H1 (cell line): ENCODE measurements around the gene VIPR2. TPM values are rescaled to one million over a fixed set of nuclear protein-coding genes. Genes with fewer than 3 reads are reported as not detected.

ENCODE experiments used
- CTCF ChIA-PET: fragments of 300-600 bp; sonication (Branson Sonifier 250); formaldehyde crosslinking; loops from one replicate; lab custom pipeline; 2021; ENCODE audit not compliant: partially characterized antibody; lab: Charles Lee
- POLR2A ChIA-PET: fragments of 300-600 bp; sonication (Branson Sonifier 250); formaldehyde crosslinking; loops from one replicate; lab custom pipeline; 2021; ENCODE audit warnings: inconsistent platforms; ENCODE audit not compliant: partially characterized antibody; lab: Charles Lee
- DNase-seq, 2 experiments: peaks; one replicate each; pipeline versions ENCODE4 v3.0.0 to v3.0.0-alpha.2; 2010 to 2022; ENCODE audit warnings: low spot score in 2 of 2, low read depth in 1 of 2, mixed read lengths in 1 of 2
- FAIRE-seq: peaks from 2 replicates; lab custom pipeline; 2011; peaks lifted over from hg19 to GRCh38; lab: Jason Lieb, UNC
- H2AFZ ChIP-seq: 2 replicates; pipeline ENCODE4 v1.8.1; 2012; ENCODE audit warnings: low read length, inconsistent platforms
- H2AK5ac ChIP-seq: 2 replicates; pipeline ENCODE4 v1.6.1; 2013; ENCODE audit warnings: low read depth, low read length
- H2BK120ac ChIP-seq: replicated peaks from 2 replicates; pipeline ENCODE3; 2013; ENCODE audit warnings: low read depth, low read length, inconsistent platforms
- H2BK12ac ChIP-seq: 2 replicates; pipeline ENCODE4 v1.6.1; 2013; ENCODE audit warnings: low read depth, low read length
- H2BK15ac ChIP-seq: 2 replicates; pipeline ENCODE4 v1.6.1; 2013; ENCODE audit warnings: low read length
- H2BK20ac ChIP-seq: 2 replicates; pipeline ENCODE4 v1.6.1; 2013; ENCODE audit warnings: low read length
- H2BK5ac ChIP-seq: 2 replicates; pipeline ENCODE4 v1.6.1; 2013; ENCODE audit warnings: low read depth, low read length
- H3K14ac ChIP-seq: 2 replicates; pipeline ENCODE4 v1.6.1; 2013; ENCODE audit warnings: inconsistent platforms; ENCODE audit not compliant: insufficient read length
- H3K18ac ChIP-seq: 2 replicates; pipeline ENCODE4 v1.6.1; 2013; ENCODE audit warnings: low read length; ENCODE audit errors: extremely low read depth
- H3K23ac ChIP-seq: 2 replicates; pipeline ENCODE4 v1.6.1; 2013; ENCODE audit warnings: inconsistent platforms; ENCODE audit not compliant: insufficient read length
- H3K23me2 ChIP-seq: 2 replicates; pipeline ENCODE4 v1.6.1; 2013; ENCODE audit warnings: low read depth, low read length
- H3K27ac ChIP-seq: 2 replicates; pipeline ENCODE4 v1.6.1; 2011; ENCODE audit warnings: low read depth, low read length, inconsistent platforms
- H3K27me3 ChIP-seq, 4 experiments: replicated peaks in 1 of 4; 1 replicate in 1 of 4; 2 replicates in 3 of 4; pipeline versions ENCODE4 v1.6.1 to v1.8.1; 2011 to 2013; ENCODE audit warnings: low read length in 3 of 4, mild to moderate bottlenecking in 3 of 4, inconsistent platforms in 2 of 4, mixed read lengths in 2 of 4, moderate library complexity in 1 of 4; ENCODE audit not compliant: control insufficient read depth in 3 of 4, insufficient read depth in 3 of 4; ENCODE audit errors: extremely low read depth in 1 of 4
- H3K36me3 ChIP-seq, 4 experiments: 2 replicates each; pipeline versions ENCODE4 v1.6.1 to v1.8.1; 2011 to 2013; ENCODE audit warnings: mild to moderate bottlenecking in 4 of 4, low read length in 3 of 4, moderate library complexity in 2 of 4, control low read depth in 1 of 4, inconsistent platforms in 1 of 4; ENCODE audit not compliant: insufficient read depth in 4 of 4, control insufficient read depth in 2 of 4
- H3K4ac ChIP-seq: replicated peaks from 2 replicates; pipeline ENCODE3; 2013; ENCODE audit warnings: low read length, low read depth, mixed read lengths, inconsistent platforms; ENCODE audit not compliant: insufficient read length
- H3K4me1 ChIP-seq, 4 experiments: replicated peaks in 1 of 4; 1 replicate in 1 of 4; 2 replicates in 3 of 4; pipeline versions ENCODE4 v1.6.1 to v1.8.1; 2011 to 2013; ENCODE audit warnings: low read length in 3 of 4, inconsistent platforms in 2 of 4, mixed read lengths in 1 of 4; ENCODE audit not compliant: insufficient read depth in 4 of 4, control insufficient read depth in 3 of 4
- H3K4me2 ChIP-seq, 2 experiments: 2 replicates each; pipeline versions ENCODE4 v1.6.1 to v1.8.1; 2011 to 2013; ENCODE audit warnings: low read depth in 2 of 2, low read length in 2 of 2, control low read depth in 1 of 2, inconsistent platforms in 1 of 2, mild to moderate bottlenecking in 1 of 2; ENCODE audit not compliant: insufficient read depth in 1 of 2
- H3K4me3 ChIP-seq, 4 experiments: fragments of 200-600, 300-600 bp in 1 of 4; sonication (generic), shearing (Covaris generic), sonication (Bioruptor Twin) in 1 of 4; 2 replicates each; pipeline versions ENCODE4 v1.5.1 to v1.8.1; 2011 to 2016; ENCODE audit warnings: low read length in 4 of 4, low read depth in 3 of 4, control low read depth in 2 of 4, inconsistent platforms in 2 of 4, mild to moderate bottlenecking in 2 of 4, mixed read lengths in 1 of 4, moderate library complexity in 1 of 4; ENCODE audit not compliant: insufficient read depth in 2 of 4; ENCODE audit errors: extremely low read depth in 1 of 4
- H3K56ac ChIP-seq: replicated peaks from 2 replicates; pipeline ENCODE3; 2013; ENCODE audit warnings: low read depth, mild to moderate bottlenecking, mixed read lengths, low read length, inconsistent platforms; ENCODE audit not compliant: insufficient read length
- H3K79me1 ChIP-seq: 2 replicates; pipeline ENCODE4 v1.6.1; 2013; ENCODE audit warnings: low read depth, low read length, control low read depth
- H3K79me2 ChIP-seq, 2 experiments: 2 replicates each; pipeline versions ENCODE4 v1.6.1 to v1.8.1; 2012 to 2013; ENCODE audit warnings: low read length in 2 of 2, mild to moderate bottlenecking in 2 of 2, inconsistent platforms in 1 of 2; ENCODE audit not compliant: insufficient read depth in 2 of 2, control insufficient read depth in 1 of 2
- H3K9ac ChIP-seq, 4 experiments: replicated peaks in 1 of 4; 1 replicate in 1 of 4; 2 replicates in 3 of 4; pipeline versions ENCODE4 v1.6.1 to v1.8.1; 2011 to 2013; ENCODE audit warnings: low read depth in 3 of 4, low read length in 3 of 4, control low read depth in 2 of 4, mild to moderate bottlenecking in 2 of 4, moderate library complexity in 2 of 4, inconsistent platforms in 1 of 4; ENCODE audit errors: extremely low read depth in 1 of 4
- H3K9me3 ChIP-seq, 2 experiments: 2 replicates each; pipeline versions ENCODE4 v1.6.1 to v1.8.1; 2012 to 2013; ENCODE audit warnings: mild to moderate bottlenecking in 2 of 2, moderate library complexity in 2 of 2, control low read depth in 1 of 2, inconsistent platforms in 1 of 2, low read depth in 1 of 2, low read length in 1 of 2, mixed read lengths in 1 of 2; ENCODE audit not compliant: insufficient read depth in 2 of 2
- H4K20me1 ChIP-seq, 2 experiments: replicated peaks in 1 of 2; 2 replicates each; pipeline versions ENCODE3 to v1.8.1; 2011 to 2013; ENCODE audit warnings: inconsistent platforms in 2 of 2, low read length in 2 of 2, mild to moderate bottlenecking in 1 of 2; ENCODE audit not compliant: insufficient read depth in 2 of 2, control insufficient read depth in 1 of 2
- H4K5ac ChIP-seq: 2 replicates; pipeline ENCODE4 v1.6.1; 2013; ENCODE audit warnings: low read length, low read depth, mixed read lengths, inconsistent platforms; ENCODE audit not compliant: insufficient read length
- H4K8ac ChIP-seq: 2 replicates; pipeline ENCODE4 v1.8.0; 2013; ENCODE audit warnings: mild to moderate bottlenecking, moderate library complexity, low read length, inconsistent platforms; ENCODE audit not compliant: insufficient read depth; ENCODE audit errors: extremely low read depth
- H4K91ac ChIP-seq: replicated peaks from 2 replicates; pipeline ENCODE3; 2013; ENCODE audit warnings: low read length, mixed read lengths, inconsistent platforms; ENCODE audit not compliant: insufficient read length
- ZNF274 ChIP-seq: IDR thresholded peaks from 2 replicates; pipeline ENCODE4 v1.7.0; 2012; ENCODE audit warnings: low read length, borderline replicate concordance; ENCODE audit errors: extremely low read depth
- WGBS, 2 experiments: shearing (Covaris generic) in 1 of 2; methylation state at CpG; one replicate each; pipeline versions ENCODE4 v1.1.6 to v1.1.7; 2013 to 2015; ENCODE audit warnings: low lambda C conversion rate in 2 of 2, mixed read lengths in 2 of 2, inconsistent platforms in 1 of 2, low coverage in 1 of 2, missing lambda C conversion rate in 1 of 2; ENCODE audit not compliant: insufficient replicate concordance in 2 of 2, insufficient coverage in 1 of 2, insufficient read length in 1 of 2; ENCODE audit errors: extremely low coverage in 1 of 2, missing lambda C conversion rate in 1 of 2; 5-methylcytosine and 5-hydroxymethylcytosine counted together
- polyA plus RNA-seq, 7 experiments: library from polyadenylated mRNA; depleted of rRNA in 3 of 7; stranded (reverse) in 5 of 7; unstranded in 2 of 7; fragments of >200 nt in 5 of 7; fragments of 200-250 nt in 2 of 7; gene quantifications; 1 replicate in 5 of 7; 2 replicates in 1 of 7; 4 replicates in 1 of 7; pipeline versions ENCODE4 v1.2.1 to v1.2.3, GENCODE V29; 2011 to 2013; ENCODE audit warnings: missing spikeins in 2 of 7, mixed read lengths in 2 of 7
- total RNA-seq: library from RNA; stranded (reverse); fragmentation: NEBNext Ultra II Directional; extraction: Animal tissue kit (Norgen Biotek cat#: 25700); gene quantifications from 2 replicates; pipeline ENCODE4 v1.2.1, GENCODE V29; 2021

Gene VIPR2
- total and polyA plus RNA-seq, 2 of the 8 experiments (the other 6 are each of a cell fraction or from before 2014, with no cell fraction given), result 2.4 to 6.3 TPM

DNA sequence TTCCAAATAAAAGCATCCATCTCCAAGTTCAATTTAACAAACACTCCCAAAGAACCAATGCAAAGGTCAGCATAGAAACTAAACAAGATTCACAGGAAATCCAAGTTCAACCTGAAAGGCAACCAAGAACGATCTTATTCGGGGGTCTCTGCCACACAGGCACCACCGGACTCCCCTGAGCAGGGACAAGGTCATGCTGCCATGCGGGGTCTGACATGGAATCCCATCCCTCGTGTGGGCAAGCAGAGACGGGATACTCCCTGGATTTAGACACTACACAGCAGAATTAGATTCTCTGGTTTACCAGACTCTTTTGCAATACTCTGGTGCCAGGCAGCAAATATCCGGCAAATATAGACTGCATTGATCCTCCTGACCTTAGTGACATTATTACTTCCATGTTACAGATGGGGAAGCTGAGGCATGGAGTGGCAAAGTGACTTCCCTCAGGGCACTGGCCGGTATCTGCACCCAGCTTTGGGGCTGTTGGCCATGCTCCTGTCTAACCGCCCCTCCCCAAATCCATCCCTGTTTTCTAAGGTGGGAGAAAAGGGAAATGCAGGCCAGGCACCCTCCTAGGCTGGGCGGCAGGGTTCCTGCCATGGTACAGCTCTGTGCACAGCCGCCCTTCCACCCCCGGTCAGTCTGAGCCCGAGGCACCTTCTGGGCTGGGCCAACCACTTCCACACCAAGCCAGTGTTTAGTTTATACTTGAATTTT, 111.8 kb downstream of the VIPR2 start:
- ChIA-PET CTCF (interaction anchor here (0.7 to 1.2 kb wide), 2 partner anchors 56 to 573 kb away, joined by 3 to 5 read pairs; no protein-coding TSS in a partner anchor), POLR2A (no interaction called here)
- H3K79me1 ChIP-seq, result no peaks in the 10 kb centered on the region
- H3K4me2 ChIP-seq, result no peak overlapping the region
- no peaks in the 10 kb centered on the region; a peak in 1 of 8 replicates for H3K36me3 ChIP-seq
- H4K8ac ChIP-seq, result peak overlapping the region; percentile 74; the same call in 1 of the 2 replicates
- no peak overlapping the region for H4K5ac ChIP-seq
- peaks cover 0 to 16% (median 10%) of the 10 kb centered on the region in 4 experiments; a peak in 5 of 7 replicates for H3K4me1 ChIP-seq
- H2BK15ac ChIP-seq, result no peak overlapping the region
- no peak overlapping the region for H3K18ac ChIP-seq
- H2BK20ac ChIP-seq, result no peak overlapping the region
- H3K4me3 ChIP-seq, result no peak overlapping the region
- H3K9me3 ChIP-seq, result no peaks in the 10 kb centered on the region
- H4K20me1 ChIP-seq, result no peaks in the 10 kb centered on the region
- H3K23ac ChIP-seq, result no peak overlapping the region
- H2AFZ ChIP-seq, result no peak overlapping the region
- WGBS, 2 experiments, result 91% methylated on average over 13 of the region's 13 CpGs; no CpG with 5 or more reads in 1 of the 2 experiments
- H2BK120ac ChIP-seq, result no peak overlapping the region
- H3K79me2 ChIP-seq, result no peaks in the 10 kb centered on the region
- H3K14ac ChIP-seq, result no peak overlapping the region
- peak in 1 of 2 experiments; percentile 20 for DNase-seq
- H2BK5ac ChIP-seq, result no peak overlapping the region
- no peak overlapping the region for H3K9ac ChIP-seq
- peaks cover 0 to 3% (median 2%) of the 10 kb centered on the region in 4 experiments; a peak in 3 of 7 replicates for H3K27me3 ChIP-seq
- no peak overlapping the region for H2AK5ac ChIP-seq
- no peak for TF ChIP-seq ZNF274
- H3K23me2 ChIP-seq, result peaks cover 11% of the 10 kb centered on the region; the same call in 1 of the 2 replicates
- no peak overlapping the region for H4K91ac ChIP-seq
- H2BK12ac ChIP-seq, result no peak overlapping the region
- no peak overlapping the region for H3K4ac ChIP-seq
- no peak for FAIRE-seq
- H3K56ac ChIP-seq, result no peak overlapping the region
- no peak overlapping the region for H3K27ac ChIP-seq
